ENCODE data around the gene FLAD1. TPM values are rescaled to one million over a fixed set of nuclear protein-coding genes. Genes with fewer than 3 reads are reported as not detected.
A peak's percentile ranks its signal among the peaks of the same experiment; 100 is the strongest.

FLAD1 gene
- total RNA-seq, 2 donors from 2014 or later: 33.2 to 34.7 TPM

DNA sequence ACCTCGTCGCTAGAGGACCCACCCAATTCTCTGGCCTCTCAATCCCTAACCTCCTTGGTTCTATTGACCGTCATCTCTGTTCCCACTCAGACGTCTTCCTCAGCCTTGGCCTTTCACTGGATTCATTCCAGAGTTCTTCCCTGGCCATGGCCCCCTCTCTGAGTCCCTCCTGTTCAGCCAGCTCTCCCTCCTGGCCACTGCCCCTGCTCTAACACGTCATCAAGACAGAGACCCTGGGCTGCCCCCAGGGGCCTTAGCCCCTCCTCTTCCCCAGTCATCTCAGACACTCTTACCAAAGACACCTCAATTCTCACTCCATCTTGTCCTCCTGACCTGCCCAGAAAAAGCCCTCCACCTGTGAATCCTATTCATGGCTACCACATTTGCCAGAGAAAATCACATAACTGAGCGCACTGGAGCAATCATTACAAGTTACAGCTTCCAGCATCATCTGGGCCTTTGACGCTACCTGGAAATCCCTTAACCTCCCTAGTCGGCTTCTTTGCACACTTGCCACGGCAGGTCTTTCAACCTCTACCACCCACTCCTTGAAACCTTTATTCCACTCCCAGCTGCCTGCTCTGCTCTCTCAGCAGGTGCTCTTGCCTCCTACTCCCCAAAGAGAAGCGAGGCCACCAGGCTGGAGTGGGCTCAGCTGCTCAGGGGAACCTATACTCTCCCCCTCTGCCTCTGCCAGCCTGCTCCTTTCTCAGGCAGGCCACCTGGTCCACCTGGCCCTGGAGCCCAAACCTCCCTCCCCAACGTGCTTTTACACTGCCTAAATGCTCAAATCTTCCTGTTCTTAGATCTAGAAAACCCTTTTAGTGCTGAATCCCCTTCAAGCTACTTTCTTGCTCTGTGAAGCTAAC is 36.5 kb downstream of the FLAD1 start:
- ATAC-seq (no peak), DNase-seq (no peak)
- peaks cover 43% of the 10 kb centered on the region for H3K4me1 Mint-ChIP-seq
- no peaks in the 10 kb centered on the region for H3K9me3 ChIP-seq (ENCODE audit: control insufficient read depth, low read length, poor library complexity, severe bottlenecking)
- H3K27me3 Mint-ChIP-seq: no peaks in the 10 kb centered on the region
- no peak overlapping the region for H3K4me3 Mint-ChIP-seq
- peak overlapping the region; percentile 88 for H3K27ac Mint-ChIP-seq
- peaks cover 2% of the 10 kb centered on the region for H3K36me3 Mint-ChIP-seq (ENCODE audit: low read depth)

DNA sequence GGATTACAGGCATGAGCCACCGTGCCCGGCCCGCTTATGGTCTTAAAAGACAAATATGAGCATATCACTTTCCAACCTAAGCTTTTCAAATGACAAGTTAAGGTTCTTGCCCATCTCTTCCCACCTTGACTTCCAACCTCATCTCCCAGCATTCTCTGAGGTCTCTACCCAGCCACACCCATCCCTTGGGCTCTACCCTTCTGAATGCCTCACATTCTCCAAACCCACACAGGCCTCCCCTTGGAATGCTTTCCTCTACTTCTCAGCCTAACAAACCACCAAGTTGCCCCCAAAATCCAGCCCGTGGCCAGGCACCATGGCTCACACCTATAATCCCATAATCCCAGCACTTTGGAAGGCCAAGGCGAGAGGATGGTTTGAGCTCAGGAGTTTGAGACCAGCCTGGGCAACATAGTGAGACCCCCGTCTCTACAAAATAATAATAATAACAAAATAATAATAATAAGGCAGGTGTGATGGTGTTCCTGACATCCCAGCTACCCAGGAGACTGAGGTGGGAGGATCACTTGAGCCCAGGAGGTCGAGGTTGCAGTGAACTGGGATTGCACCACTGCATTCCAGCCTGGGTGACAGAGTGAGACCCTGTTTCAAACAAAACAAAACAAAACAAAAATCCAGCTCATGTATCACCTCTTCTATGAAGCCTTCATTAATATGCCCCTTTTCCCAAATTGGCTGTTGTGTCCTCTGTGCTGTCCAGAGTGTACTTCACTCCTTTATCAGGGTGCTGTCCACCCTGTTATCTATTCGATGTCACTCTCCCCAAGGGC is 39.2 kb downstream of the FLAD1 start:
- no peaks in the 10 kb centered on the region for H3K36me3 Mint-ChIP-seq (ENCODE audit: low read depth)
- H3K27me3 Mint-ChIP-seq: no peaks in the 10 kb centered on the region
- no peaks in the 10 kb centered on the region for H3K9me3 ChIP-seq (ENCODE audit: control insufficient read depth, low read length, poor library complexity, severe bottlenecking)
- DNase-seq (no peak), ATAC-seq (no peak)
- no peak overlapping the region for H3K27ac Mint-ChIP-seq
- peaks cover 28% of the 10 kb centered on the region for H3K4me1 Mint-ChIP-seq
- H3K4me3 Mint-ChIP-seq: no peak overlapping the region

DNA sequence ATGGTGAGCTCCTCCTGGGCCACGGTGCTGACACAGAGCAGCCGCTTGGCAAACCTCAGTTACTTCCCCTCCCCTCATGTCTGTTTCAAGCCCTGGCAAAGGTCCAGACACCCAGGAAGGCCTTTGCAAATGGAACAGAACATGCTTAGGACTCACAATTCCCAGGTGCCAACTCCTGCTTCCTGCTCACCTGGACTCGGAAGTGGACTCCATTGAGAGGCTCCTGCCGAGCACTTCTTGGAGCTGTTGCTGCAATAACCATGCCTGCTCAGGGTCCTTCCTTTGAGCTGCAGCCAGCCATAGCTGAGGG is 39.7 kb downstream of the FLAD1 start:
- ATAC-seq (no peak), DNase-seq (no peak)
- no peaks in the 10 kb centered on the region for H3K9me3 ChIP-seq (ENCODE audit: control insufficient read depth, low read length, poor library complexity, severe bottlenecking)
- no peak overlapping the region for H3K4me3 Mint-ChIP-seq
- H3K36me3 Mint-ChIP-seq (ENCODE audit: low read depth): no peaks in the 10 kb centered on the region
- no peak overlapping the region for H3K27ac Mint-ChIP-seq
- peaks cover 25% of the 10 kb centered on the region for H3K4me1 Mint-ChIP-seq
- H3K27me3 Mint-ChIP-seq: no peaks in the 10 kb centered on the region

DNA sequence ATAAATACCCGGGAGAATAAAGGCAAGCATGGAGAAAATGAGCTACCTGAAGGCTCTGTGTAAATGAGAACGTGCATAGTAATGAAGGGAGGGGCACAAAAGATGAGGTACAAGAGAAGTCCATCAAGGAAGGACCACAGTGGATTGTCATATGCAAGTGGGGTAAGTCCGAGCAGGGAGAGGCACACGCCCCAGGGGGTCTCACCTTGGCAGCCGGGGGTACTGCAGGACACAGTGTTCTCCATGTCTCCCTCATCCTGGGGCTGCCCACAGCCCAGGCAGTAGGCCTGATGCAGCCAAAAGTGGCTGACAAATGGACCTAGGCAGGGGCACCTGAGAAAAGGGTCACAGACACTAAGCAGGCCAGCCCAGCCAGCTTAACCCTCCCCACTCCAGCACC is 40.5 kb downstream of the FLAD1 start:
- Mint-ChIP-seq H3K4me3 (no peak overlapping the region), H3K4me1 (peaks cover 23% of the 10 kb centered on the region), H3K27ac (no peak overlapping the region), H3K36me3 (ENCODE audit: low read depth) (no peaks in the 10 kb centered on the region), H3K27me3 (no peaks in the 10 kb centered on the region)
- H3K9me3 ChIP-seq (ENCODE audit: control insufficient read depth, low read length, poor library complexity, severe bottlenecking): no peaks in the 10 kb centered on the region
- ATAC-seq: no peak
- no peak for DNase-seq

DNA sequence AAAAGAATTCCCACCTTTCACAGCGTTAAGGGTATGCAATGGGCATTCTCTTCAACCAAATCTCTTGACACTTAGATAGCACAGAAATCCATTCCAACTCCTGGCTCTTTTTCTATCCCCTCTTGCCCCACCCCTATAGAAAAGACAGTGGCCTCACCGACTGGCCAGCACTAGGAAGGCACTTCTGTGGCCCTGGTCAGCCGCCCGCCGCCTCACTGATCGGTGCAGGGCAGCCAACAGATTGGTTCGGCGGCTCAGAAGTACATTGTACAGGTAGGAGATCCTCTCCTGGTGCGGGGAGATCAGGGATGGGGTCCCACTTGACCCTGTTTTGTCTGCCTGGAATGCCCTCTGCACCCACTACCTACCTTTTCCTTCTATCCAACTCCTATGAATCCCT is 41.2 kb downstream of the FLAD1 start:
- Mint-ChIP-seq H3K4me1 (peaks cover 19% of the 10 kb centered on the region), H3K27ac (peak overlapping the region; percentile 14), H3K4me3 (no peak overlapping the region), H3K27me3 (no peaks in the 10 kb centered on the region), H3K36me3 (ENCODE audit: low read depth) (no peaks in the 10 kb centered on the region)
- ATAC-seq: no peak
- no peak for DNase-seq
- H3K9me3 ChIP-seq (ENCODE audit: control insufficient read depth, low read length, poor library complexity, severe bottlenecking): no peaks in the 10 kb centered on the region

DNA sequence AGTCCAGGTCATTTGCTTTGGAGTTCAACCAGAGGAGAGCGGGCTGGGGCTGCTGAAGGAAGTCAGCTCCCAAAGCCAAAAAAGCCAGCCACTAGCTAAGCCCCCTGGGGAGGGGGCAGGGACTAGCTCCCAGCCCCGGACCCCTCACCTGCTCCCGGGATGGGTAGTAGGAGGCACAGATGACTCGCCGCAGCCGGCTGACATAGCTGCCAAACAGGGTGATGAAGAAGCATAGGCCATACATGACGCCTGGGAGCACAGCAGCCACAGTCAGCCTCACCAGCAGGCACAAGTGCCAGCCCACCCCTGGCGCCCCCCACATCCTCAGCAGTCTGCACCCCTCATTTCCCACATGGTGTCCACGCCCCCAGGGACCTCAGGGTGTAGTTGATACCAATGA is 43.0 kb downstream of the FLAD1 start:
- ATAC-seq (no peak), DNase-seq (no peak)
- H3K4me3 Mint-ChIP-seq: no peak overlapping the region
- H3K36me3 Mint-ChIP-seq (ENCODE audit: low read depth): no peaks in the 10 kb centered on the region
- no peaks in the 10 kb centered on the region for H3K9me3 ChIP-seq (ENCODE audit: control insufficient read depth, low read length, poor library complexity, severe bottlenecking)
- H3K4me1 Mint-ChIP-seq: peaks cover 10% of the 10 kb centered on the region
- no peak overlapping the region for H3K27ac Mint-ChIP-seq
- H3K27me3 Mint-ChIP-seq: no peaks in the 10 kb centered on the region

DNA sequence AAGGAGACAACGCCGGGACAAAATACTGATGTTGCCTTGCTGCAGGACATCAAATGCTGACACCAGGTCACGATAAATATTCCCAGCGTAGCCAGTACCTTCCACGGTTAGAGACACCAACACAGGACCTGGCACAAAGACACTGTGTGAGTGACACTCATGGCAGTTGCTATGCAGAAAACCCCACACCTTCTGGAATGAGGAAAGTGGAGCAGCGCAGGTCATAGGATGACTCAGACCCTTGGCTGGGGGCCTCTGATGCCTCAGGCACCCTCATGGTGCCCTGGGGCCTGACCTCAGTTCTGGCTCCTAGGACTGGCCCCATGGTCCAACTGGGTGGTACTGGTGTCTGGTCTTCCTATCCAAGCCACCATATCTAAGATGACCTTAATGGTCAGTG is 43.4 kb downstream of the FLAD1 start:
- no peaks in the 10 kb centered on the region for H3K9me3 ChIP-seq (ENCODE audit: control insufficient read depth, low read length, poor library complexity, severe bottlenecking)
- no peaks in the 10 kb centered on the region for H3K27me3 Mint-ChIP-seq
- no peak overlapping the region for H3K4me3 Mint-ChIP-seq
- no peaks in the 10 kb centered on the region for H3K36me3 Mint-ChIP-seq (ENCODE audit: low read depth)
- ATAC-seq (no peak), DNase-seq (no peak)
- no peak overlapping the region for H3K27ac Mint-ChIP-seq
- peaks cover 8% of the 10 kb centered on the region for H3K4me1 Mint-ChIP-seq

DNA sequence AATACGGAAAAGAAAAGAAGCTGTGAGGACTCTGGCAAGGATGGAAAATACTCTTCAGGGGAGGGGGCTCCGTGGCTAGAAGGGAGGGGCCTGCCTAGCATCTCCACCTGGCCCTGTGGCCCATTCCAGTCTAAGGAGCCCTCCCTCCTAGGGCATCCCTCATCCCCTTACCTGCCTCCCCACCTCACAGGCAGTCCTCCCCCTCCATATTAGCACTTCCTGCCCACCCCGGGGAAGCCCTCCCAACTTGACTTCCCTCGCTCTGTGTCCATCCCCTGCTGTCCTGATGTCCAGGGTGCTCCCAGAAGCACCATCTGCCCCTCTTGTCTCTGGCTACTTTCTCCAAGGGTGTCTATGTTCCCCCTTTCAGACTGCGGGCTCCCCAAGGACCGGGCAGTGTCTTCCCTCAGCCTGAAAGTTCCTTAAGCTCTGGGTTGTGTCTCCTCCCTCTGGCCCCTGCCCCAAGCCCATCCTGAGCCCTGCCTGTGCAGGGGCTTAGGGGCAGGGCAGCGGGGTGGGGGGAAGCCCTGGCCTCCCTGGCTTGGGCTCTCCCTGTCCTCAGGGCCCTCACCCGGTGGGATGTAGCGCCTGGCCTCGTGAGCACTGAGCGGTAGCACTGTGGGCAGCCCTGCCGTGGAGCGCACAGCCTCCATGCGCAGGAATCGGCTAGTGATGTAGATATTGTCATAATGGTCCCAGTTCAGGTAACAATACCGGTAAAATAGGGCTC is 46.5 kb downstream of the FLAD1 start:
- DNase-seq: no peak
- H3K27ac Mint-ChIP-seq: no peak overlapping the region
- H3K9me3 ChIP-seq (ENCODE audit: control insufficient read depth, low read length, poor library complexity, severe bottlenecking): no peaks in the 10 kb centered on the region
- H3K4me3 Mint-ChIP-seq: no peak overlapping the region
- no peaks in the 10 kb centered on the region for H3K27me3 Mint-ChIP-seq
- peaks cover under 1% of the 10 kb centered on the region for H3K4me1 Mint-ChIP-seq
- H3K36me3 Mint-ChIP-seq (ENCODE audit: low read depth): no peaks in the 10 kb centered on the region
- no peak for ATAC-seq

DNA sequence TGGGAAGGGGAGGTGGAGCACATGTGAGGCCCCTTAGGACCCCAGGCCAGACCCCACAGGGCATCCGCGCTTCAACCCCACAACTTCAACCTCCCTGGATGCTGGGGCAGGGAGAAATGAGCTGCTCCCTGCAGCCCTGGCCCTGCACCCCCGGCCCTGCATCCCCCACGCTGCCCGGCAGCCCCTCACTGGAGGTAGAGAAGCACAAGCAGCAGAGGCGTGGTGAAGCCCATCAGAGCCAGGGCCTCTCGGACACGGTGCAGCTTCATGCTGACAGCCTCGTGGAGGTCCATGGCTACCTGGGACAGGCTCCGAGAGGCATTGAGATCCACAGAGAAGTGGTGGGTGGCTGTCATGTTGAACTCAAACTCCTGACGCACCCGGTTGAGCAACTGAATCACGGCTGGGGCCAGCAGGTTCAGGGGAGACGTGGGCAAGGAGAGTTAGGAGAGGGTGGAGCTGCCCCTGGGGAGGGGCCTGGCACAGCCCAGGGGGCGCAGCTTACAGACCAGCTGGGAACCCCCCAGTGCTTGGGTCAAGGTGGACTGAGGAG is 47.2 kb downstream of the FLAD1 start:
- Mint-ChIP-seq H3K27ac (no peak overlapping the region), H3K27me3 (no peaks in the 10 kb centered on the region), H3K36me3 (ENCODE audit: low read depth) (no peaks in the 10 kb centered on the region), H3K4me3 (no peak overlapping the region), H3K4me1 (peaks cover 4% of the 10 kb centered on the region)
- DNase-seq (no peak), ATAC-seq (no peak)
- H3K9me3 ChIP-seq (ENCODE audit: control insufficient read depth, low read length, poor library complexity, severe bottlenecking): no peaks in the 10 kb centered on the region

DNA sequence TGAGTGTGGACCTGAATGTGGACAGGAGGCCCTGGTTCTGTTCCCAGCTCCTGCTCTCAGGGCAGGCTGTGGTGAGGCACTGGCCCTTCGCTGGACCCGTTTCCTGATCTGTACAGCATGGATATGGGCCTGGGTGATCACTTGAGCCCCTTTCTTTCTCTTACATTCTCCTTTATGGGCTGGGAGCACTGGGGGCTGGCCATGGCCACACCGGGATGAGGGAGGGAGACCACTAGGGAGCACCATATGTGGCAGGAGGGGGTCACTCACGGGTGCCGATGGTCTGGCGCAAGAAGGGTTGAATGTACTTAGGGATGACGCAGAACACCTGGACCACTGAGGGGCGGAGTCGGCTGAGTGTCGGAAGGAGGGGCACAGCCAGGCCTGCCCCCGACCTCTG is 47.8 kb downstream of the FLAD1 start:
- H3K27me3 Mint-ChIP-seq: no peaks in the 10 kb centered on the region
- H3K4me1 Mint-ChIP-seq: peaks cover 4% of the 10 kb centered on the region
- H3K4me3 Mint-ChIP-seq: no peak overlapping the region
- no peak overlapping the region for H3K27ac Mint-ChIP-seq
- no peaks in the 10 kb centered on the region for H3K9me3 ChIP-seq (ENCODE audit: control insufficient read depth, low read length, poor library complexity, severe bottlenecking)
- ATAC-seq (no peak), DNase-seq (no peak)
- H3K36me3 Mint-ChIP-seq (ENCODE audit: low read depth): no peaks in the 10 kb centered on the region

DNA sequence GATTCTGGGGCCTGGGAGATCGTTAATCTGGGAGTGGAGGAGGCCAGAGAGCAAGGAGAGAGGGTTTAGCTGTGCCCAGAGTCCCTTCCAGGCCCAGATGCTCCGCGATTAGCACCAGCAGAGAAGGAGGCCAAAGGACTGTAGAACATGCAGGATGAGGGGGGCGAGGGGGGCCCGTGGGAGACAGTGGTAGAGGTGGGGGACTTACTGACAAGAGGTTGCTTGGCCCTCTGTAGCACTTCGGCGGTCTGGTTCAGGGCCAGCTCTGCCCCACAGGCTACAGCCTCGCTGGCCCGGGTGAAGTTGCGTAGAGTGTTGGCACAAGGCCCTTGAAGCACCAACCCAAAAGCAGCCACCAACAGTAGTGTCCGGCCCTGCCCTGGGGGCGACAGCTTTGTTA is 49.7 kb downstream of the FLAD1 start:
- no peaks in the 10 kb centered on the region for H3K9me3 ChIP-seq (ENCODE audit: control insufficient read depth, low read length, poor library complexity, severe bottlenecking)
- Mint-ChIP-seq H3K27ac (no peak overlapping the region), H3K4me1 (peaks cover 4% of the 10 kb centered on the region), H3K27me3 (peaks cover 2% of the 10 kb centered on the region), H3K36me3 (ENCODE audit: low read depth) (no peaks in the 10 kb centered on the region), H3K4me3 (no peak overlapping the region)
- DNase-seq (no peak), ATAC-seq (no peak)

DNA sequence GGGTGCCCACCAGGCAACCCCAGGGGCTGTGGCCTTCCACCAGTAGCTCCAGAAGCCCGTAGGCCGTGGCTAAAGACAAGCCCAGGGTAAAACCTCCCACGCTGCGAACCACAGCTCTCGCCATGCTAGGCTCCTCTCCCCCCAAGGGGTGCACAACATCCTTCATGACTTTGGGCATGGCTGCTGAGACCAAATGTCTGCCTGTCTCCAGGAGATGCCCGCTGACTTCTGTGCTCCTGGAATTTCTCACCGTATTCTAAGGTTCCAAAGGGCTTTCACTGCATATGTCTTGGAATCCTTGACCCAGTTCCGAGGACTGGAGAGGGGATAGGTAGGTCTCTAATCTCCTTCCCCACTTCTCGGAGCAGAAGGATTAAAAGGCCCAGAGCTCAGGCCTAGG is 50.4 kb downstream of the FLAD1 start, which contains the start of the genes DCST1 and DCST2:
DCST1 (plus strand) TSS at position 301 of the 400 bp plus-strand sequence. CDS start 213 bp downstream, outside the sequence.
DCST2 (minus strand) TSS at position 258 of the 400 bp plus-strand sequence; CDS start at position 178, 80 bp downstream.
- peaks cover 4% of the 10 kb centered on the region for H3K27me3 Mint-ChIP-seq
- H3K9me3 ChIP-seq (ENCODE audit: control insufficient read depth, low read length, poor library complexity, severe bottlenecking): no peaks in the 10 kb centered on the region
- DNase-seq: no peak
- H3K36me3 Mint-ChIP-seq (ENCODE audit: low read depth): no peaks in the 10 kb centered on the region
- no peak for ATAC-seq
- no peak within 1 kb of the TSS for H3K27ac Mint-ChIP-seq
- no peak within 1 kb of the TSS for H3K4me3 Mint-ChIP-seq
- peaks cover 4% of the 10 kb centered on the region for H3K4me1 Mint-ChIP-seq

Measured in T-helper 17 cell (primary cell).